HG03571 (cell line): Measurements from ENCODE around the gene MED13L.
"Not testable (repeated sequence)": the region's sequence is repeated elsewhere in the genome, so short reads cannot be mapped to it uniquely, and the experiment has no call there.

Source experiments
- ATAC-seq: cut with Tn5 transposase; IDR thresholded peaks from one replicate; pipeline ENCODE4 v1.9.1; 2021; ENCODE audit not compliant: unreplicated experiment

The MED13L gene

GRCh38 chr12:116136340-116136739 lies 141.2 kb downstream of the MED13L start:
- ATAC-seq: no peak

GRCh38 chr12:116135209-116135930 lies 142.1 kb downstream of the MED13L start:
- ATAC-seq: no peak

GRCh38 chr12:116133636-116134214 lies 143.8 kb downstream of the MED13L start:
- ATAC-seq: no peak

- ATAC-seq: no peak
Observed at GRCh38 chr12:116133149-116133548, 144.3 kb downstream of the MED13L start.

GRCh38 chr12:116131987-116132386 lies 145.5 kb downstream of the MED13L start:
- ATAC-seq: not testable (repeated sequence)

GRCh38 chr12:116131176-116131575 lies 146.3 kb downstream of the MED13L start:
- ATAC-seq: no peak

- ATAC-seq: no peak
Observed at GRCh38 chr12:116130431-116130830, 147.1 kb downstream of the MED13L start.

GRCh38 chr12:116128779-116129178 lies 148.7 kb downstream of the MED13L start:
- ATAC-seq: no peak

- no peak for ATAC-seq
Observed at GRCh38 chr12:116127859-116128258, 149.6 kb downstream of the MED13L start.

GRCh38 chr12:116126610-116127009 lies 150.9 kb downstream of the MED13L start:
- no peak for ATAC-seq

- no peak for ATAC-seq
Observed at GRCh38 chr12:116125956-116126566, 151.4 kb downstream of the MED13L start.

- no peak for ATAC-seq
Observed at GRCh38 chr12:116125084-116125483, 152.4 kb downstream of the MED13L start.

- no peak for ATAC-seq
Observed at GRCh38 chr12:116123451-116124258, 153.8 kb downstream of the MED13L start.

- no peak for ATAC-seq
Observed at GRCh38 chr12:116122628-116123027, 154.9 kb downstream of the MED13L start.

GRCh38 chr12:116121453-116121871 lies 156.0 kb downstream of the MED13L start:
- ATAC-seq: no peak

- no peak for ATAC-seq
Observed at GRCh38 chr12:116116650-116117424, 160.7 kb downstream of the MED13L start.

GRCh38 chr12:116113398-116114130 lies 163.9 kb downstream of the MED13L start:
- ATAC-seq: no peak

- ATAC-seq: no peak
Observed at GRCh38 chr12:116106870-116107269, 170.6 kb downstream of the MED13L start.

- no peak for ATAC-seq
Observed at GRCh38 chr12:116104167-116104767, 173.2 kb downstream of the MED13L start.

GRCh38 chr12:116101991-116102390 lies 175.5 kb downstream of the MED13L start:
- ATAC-seq: no peak
